Bronchial epithelial cell (primary cell): ENCODE measurements around the gene LAMTOR4. TPM values are rescaled to one million over a fixed set of nuclear protein-coding genes. Genes with fewer than 3 reads are reported as not detected.
A peak's percentile ranks its signal among the peaks of the same experiment; 100 is the strongest.

ENCODE experiments used
- DNase-seq: peaks from one replicate; pipeline ENCODE4 v3.0.0-alpha.2; 2010; ENCODE audit warnings: low read depth
- FAIRE-seq: peaks from 2 replicates; lab custom pipeline; 2011; peaks lifted over from hg19 to GRCh38; lab: Jason Lieb, UNC
- H3K27me3 ChIP-seq: 2 replicates; pipeline ENCODE4 v1.5.1; 2011; ENCODE audit warnings: low read length; ENCODE audit not compliant: control insufficient read depth, insufficient read depth
- H3K36me3 ChIP-seq: 2 replicates; pipeline ENCODE4 v1.5.1; 2011; ENCODE audit warnings: low read length; ENCODE audit not compliant: control insufficient read depth, insufficient read depth
- H3K4me3 ChIP-seq: 2 replicates; pipeline ENCODE4 v1.5.1; 2011; ENCODE audit warnings: mild to moderate bottlenecking, low read depth, low read length, control low read depth
- total RNA-seq: library from RNA; depleted of rRNA; stranded (reverse); fragments of >200 nt; gene quantifications from 2 replicates; pipeline ENCODE4 v1.2.1, GENCODE V29; 2014
- TF ChIP-seq, protein P1 (sequence below): IDR thresholded peaks from 2 replicates; pipeline ENCODE4 v1.5.1; 2011; ENCODE audit warnings: mild to moderate bottlenecking, moderate library complexity, low read length, control low read depth, inconsistent platforms; ENCODE audit not compliant: insufficient read depth, severe bottlenecking

Gene LAMTOR4
- 82.7 and 108 TPM in 2 replicates for total RNA-seq

DNA sequence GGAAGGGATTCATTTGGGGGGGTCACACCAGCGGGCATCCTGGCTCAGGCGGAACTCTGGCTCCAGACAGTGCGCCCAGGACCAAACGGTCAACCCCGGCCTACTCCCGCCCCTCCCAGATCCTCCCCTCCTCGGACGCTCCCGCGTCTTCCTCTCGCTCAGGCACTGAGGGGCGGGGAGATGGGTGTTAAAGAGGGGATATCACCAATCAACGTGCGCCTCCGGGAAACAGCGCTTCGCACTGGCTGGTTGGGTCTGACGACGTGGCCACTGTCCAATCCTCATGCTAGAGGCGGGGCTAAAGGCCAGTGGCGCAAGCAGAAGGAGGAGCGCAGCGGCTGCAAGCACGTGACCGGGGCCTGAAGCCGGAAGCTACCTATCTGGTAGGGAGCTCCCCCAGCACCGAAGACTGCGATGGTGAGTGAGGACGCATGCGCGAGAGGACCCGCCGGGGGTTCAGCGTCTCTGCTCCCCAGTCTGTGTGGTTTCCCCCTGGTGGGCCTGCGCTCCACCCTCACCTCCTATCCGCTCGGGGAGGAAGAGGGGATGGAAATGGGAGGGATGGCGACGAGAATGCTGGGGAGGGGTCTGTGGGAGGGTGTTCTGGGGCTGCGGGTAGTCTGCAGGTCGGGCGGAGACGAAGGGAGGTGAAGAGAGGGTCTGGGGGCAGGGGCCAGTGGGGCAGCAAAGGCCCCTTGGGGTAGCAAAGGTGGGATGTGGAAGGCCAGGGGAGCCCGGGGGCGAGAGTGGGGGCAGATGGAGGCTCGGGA is at the start of gene LAMTOR4:
TSS of gene LAMTOR4 (plus strand) at position 360 of the 770 bp plus-strand sequence. CDS start at position 415, 55 bp downstream.
- FAIRE-seq (no peak), DNase-seq (peak; percentile 98)
- Histone ChIP-seq H3K36me3 (peaks cover 8% of the 10 kb centered on the region), H3K4me3 (peak within 1 kb of the TSS; percentile 79), H3K27me3 (no peaks in the 10 kb centered on the region)
- TF ChIP-seq, protein P1, sequence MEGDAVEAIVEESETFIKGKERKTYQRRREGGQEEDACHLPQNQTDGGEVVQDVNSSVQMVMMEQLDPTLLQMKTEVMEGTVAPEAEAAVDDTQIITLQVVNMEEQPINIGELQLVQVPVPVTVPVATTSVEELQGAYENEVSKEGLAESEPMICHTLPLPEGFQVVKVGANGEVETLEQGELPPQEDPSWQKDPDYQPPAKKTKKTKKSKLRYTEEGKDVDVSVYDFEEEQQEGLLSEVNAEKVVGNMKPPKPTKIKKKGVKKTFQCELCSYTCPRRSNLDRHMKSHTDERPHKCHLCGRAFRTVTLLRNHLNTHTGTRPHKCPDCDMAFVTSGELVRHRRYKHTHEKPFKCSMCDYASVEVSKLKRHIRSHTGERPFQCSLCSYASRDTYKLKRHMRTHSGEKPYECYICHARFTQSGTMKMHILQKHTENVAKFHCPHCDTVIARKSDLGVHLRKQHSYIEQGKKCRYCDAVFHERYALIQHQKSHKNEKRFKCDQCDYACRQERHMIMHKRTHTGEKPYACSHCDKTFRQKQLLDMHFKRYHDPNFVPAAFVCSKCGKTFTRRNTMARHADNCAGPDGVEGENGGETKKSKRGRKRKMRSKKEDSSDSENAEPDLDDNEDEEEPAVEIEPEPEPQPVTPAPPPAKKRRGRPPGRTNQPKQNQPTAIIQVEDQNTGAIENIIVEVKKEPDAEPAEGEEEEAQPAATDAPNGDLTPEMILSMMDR, result no peak

DNA sequence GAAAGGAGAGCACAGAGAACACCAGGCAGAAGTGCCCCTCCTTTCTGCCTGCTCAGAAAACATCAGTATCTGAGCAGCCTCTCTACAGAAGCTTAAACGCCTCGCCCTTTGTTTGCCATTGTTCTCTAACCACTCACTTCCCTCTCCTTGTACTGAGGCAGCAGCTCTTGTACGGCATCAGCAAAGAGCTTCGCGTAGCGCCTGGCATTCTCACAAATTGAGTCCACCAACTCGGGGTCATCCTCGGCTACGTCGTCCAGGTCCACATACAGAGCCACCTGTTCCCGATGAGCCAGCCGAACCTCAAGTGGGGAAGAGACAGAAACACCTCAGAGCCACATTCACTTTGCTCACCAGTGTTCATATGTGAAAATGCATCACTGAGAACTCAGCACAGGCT is 49.3 kb upstream of the LAMTOR4 start:
- FAIRE-seq (no peak), DNase-seq (no peak)
- peaks cover 33% of the 10 kb centered on the region for H3K36me3 ChIP-seq

DNA sequence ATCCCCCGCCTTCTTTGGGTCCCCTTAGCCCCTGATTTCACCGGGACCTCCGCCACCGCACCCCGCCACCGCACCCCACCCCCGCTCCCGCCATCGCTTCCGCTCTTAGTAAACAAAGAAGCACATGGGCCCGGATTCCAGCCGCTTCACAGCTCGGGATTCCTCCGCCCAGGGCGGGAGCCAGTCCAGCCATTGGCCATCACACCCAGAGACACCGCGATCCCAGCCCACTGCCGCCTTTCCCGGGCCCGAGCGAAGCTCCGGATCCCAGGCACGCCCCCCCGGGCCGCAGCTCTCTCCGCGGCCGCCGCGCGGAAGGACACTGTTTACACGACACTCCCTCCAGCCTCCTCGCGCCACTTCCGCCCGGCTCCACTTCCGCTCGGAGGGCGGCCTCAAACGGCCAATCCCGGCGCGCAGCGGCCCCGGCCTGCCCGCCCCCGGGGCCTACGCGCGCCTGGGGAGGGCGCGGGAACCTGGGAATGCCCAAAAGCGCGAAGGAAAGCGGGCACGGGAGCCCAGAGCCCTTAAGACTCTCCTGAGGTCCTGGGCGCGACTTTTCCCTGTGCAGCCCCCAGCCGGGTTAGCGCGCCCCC is 48.2 kb upstream of the LAMTOR4 start:
- DNase-seq (peak; percentile 81), FAIRE-seq (no peak)
- no peaks in the 10 kb centered on the region for H3K27me3 ChIP-seq
- H3K36me3 ChIP-seq, result peaks cover 34% of the 10 kb centered on the region
- peak overlapping the region; percentile 69 for H3K4me3 ChIP-seq
- TF ChIP-seq, protein P1, result no peak

More for the DNA sequence above, 49.3 kb upstream of the LAMTOR4 start:
- Histone ChIP-seq H3K4me3 (peak overlapping the region; percentile 69), H3K27me3 (no peaks in the 10 kb centered on the region)
- TF ChIP-seq, protein P1, result no peak

DNA sequence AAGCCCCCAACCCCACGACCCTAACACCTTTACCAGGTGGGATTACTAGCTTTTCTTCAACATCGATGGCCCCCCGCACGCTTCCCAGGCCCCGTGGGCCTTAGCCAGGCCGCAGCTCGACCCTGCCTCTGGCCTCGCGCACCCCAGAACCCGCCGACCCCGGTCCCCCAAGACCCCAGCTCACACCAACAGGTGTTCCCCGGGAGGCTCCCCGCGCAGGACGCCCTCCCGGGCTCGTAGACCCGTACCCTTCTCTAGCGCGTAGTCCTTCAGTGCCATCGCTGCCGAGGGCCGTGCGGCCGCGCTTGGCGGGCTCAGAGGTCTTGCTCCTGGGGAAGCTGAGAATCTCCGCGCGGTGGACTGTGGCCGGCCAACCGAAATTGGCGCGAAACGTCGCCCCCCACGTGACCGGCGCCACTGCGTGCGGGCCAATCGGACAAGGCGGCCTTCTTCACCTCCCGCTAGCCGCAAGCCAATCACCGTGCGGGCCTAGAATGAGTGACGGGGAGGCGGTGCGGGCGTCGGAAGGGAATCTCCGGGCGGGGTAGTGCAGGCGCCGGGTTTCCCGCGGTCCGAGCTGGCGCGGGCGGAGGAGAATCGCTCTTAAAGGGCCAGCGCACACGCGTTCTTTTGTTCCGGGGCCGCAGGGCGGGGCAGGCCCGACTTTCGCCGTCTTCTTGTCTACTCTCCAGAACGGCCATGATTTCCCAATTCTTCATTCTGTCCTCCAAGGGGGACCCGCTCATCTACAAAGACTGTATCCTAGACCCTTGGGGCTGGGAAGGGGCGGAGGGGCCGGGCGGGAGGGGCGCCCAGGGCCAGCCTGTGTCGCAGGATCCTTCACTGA is 47.5 kb upstream of the LAMTOR4 start, which contains the start of the genes AP4M1 and MCM7:
TSS of gene AP4M1 (plus strand) at position 628 of the 847 bp plus-strand sequence. CDS start at position 700, 72 bp downstream.
TSS of gene MCM7 (minus strand) at position 382 of the 847 bp plus-strand sequence. CDS start at position 279, 103 bp downstream.
- FAIRE-seq (no peak), DNase-seq (peak; percentile 92)
- peaks cover 32% of the 10 kb centered on the region for H3K36me3 ChIP-seq
- H3K27me3 ChIP-seq, result no peaks in the 10 kb centered on the region
- peak within 1 kb of the TSS; percentile 69 for H3K4me3 ChIP-seq
- TF ChIP-seq, protein P1, result no peak

DNA sequence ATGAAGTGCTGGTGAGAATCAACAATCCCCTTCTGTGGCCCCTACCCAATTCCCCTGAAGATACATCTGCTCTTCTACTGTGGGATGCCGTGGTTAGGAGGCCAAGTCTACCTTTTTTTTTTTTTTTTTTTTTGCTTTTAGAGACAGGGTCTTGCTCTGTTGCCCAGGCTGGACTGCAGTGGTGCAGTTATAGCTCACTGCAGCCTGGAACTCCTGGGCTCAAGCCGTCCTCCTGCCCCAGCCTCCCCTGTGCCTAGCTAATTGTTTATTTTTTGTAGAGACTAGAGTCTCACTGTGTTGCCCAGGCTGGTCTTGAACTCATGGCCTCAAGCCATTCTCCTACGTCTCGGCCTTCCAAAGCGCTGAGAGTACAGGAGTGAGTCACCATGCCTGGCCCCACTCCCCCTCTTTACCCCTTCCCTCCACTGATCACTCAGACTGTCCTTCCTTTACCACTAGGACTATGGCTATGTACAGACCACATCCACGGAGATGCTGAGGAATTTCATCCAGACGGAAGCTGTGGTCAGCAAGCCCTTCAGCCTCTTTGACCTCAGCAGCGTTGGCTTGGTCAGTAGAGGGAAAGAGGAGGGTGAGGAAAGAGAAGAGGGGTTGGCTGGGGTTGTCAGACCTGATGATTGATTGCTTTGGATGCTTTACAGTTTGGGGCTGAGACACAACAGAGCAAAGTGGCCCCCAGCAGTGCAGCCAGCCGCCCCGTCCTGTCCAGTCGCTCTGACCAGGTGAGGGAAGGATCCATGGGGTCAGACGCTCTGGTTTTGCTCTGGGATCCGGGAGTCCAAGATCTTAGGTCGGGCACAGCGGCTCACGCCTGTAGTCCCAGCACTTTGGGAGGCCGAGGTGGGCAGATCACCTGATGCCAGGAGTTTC is 45.5 kb upstream of the LAMTOR4 start:
- no peak overlapping the region for H3K4me3 ChIP-seq
- H3K36me3 ChIP-seq, result peaks cover 29% of the 10 kb centered on the region
- H3K27me3 ChIP-seq, result no peaks in the 10 kb centered on the region
- no peak for FAIRE-seq
- DNase-seq, result no peak
- TF ChIP-seq, protein P1, result no peak
